Islet precursor cell (in vitro differentiated cells): ENCODE results near the gene SLC25A21.

Experiments used
- DNase-seq: peaks from one replicate; pipeline ENCODE4 v3.0.0-alpha.2; 2018

SLC25A21 gene

GRCh38 chr14:37140176-37140575 lies 32.2 kb downstream of the SLC25A21 start:
- no peak for DNase-seq

GRCh38 chr14:37139710-37140109 lies 32.7 kb downstream of the SLC25A21 start:
- DNase-seq: no peak

GRCh38 chr14:37138898-37139297 lies 33.5 kb downstream of the SLC25A21 start:
- DNase-seq: no peak

GRCh38 chr14:37133284-37133913 lies 39.0 kb downstream of the SLC25A21 start:
- no peak for DNase-seq

GRCh38 chr14:37131205-37131604 lies 41.2 kb downstream of the SLC25A21 start:
- DNase-seq: no peak

GRCh38 chr14:37129047-37129446 lies 43.4 kb downstream of the SLC25A21 start:
- no peak for DNase-seq

- peak; percentile 58 for DNase-seq
Observed at GRCh38 chr14:37124614-37125013, 47.8 kb downstream of the SLC25A21 start.

- DNase-seq: no peak
Observed at GRCh38 chr14:37122919-37123639, 49.3 kb downstream of the SLC25A21 start.

- DNase-seq: peak; percentile 62
Observed at GRCh38 chr14:37122288-37122687, 50.1 kb downstream of the SLC25A21 start.

GRCh38 chr14:37118673-37119366 lies 53.6 kb downstream of the SLC25A21 start:
- DNase-seq: no peak

GRCh38 chr14:37116933-37117849 lies 55.2 kb downstream of the SLC25A21 start:
- DNase-seq: no peak

- DNase-seq: no peak
Observed at GRCh38 chr14:37115406-37115805, 57.0 kb downstream of the SLC25A21 start.

GRCh38 chr14:37114559-37114958 lies 57.8 kb downstream of the SLC25A21 start:
- DNase-seq: no peak

- DNase-seq: no peak
Observed at GRCh38 chr14:37114002-37114401, 58.4 kb downstream of the SLC25A21 start.

- DNase-seq: no peak
Observed at GRCh38 chr14:37098132-37098531, 74.3 kb downstream of the SLC25A21 start.

GRCh38 chr14:37094502-37094901 lies 77.9 kb downstream of the SLC25A21 start:
- DNase-seq: no peak

GRCh38 chr14:37093364-37093763 lies 79.0 kb downstream of the SLC25A21 start:
- no peak for DNase-seq

- DNase-seq: no peak
Observed at GRCh38 chr14:37091651-37092050, 80.8 kb downstream of the SLC25A21 start.

- no peak for DNase-seq
Observed at GRCh38 chr14:37090026-37090425, 82.4 kb downstream of the SLC25A21 start.

- DNase-seq: no peak
Observed at GRCh38 chr14:37089410-37089809, 83.0 kb downstream of the SLC25A21 start.

- no peak for DNase-seq
Observed at GRCh38 chr14:37088356-37089215, 83.8 kb downstream of the SLC25A21 start.

- DNase-seq: no peak
Observed at GRCh38 chr14:37087520-37087919, 84.9 kb downstream of the SLC25A21 start.
